Central memory CD4-positive, alpha-beta T cell (primary cell): Measurements from ENCODE around the gene VPS33B.

Experiments used
- DNase-seq: peaks from one replicate; pipeline ENCODE4 v3.0.0; 2022

VPS33B gene

DNA sequence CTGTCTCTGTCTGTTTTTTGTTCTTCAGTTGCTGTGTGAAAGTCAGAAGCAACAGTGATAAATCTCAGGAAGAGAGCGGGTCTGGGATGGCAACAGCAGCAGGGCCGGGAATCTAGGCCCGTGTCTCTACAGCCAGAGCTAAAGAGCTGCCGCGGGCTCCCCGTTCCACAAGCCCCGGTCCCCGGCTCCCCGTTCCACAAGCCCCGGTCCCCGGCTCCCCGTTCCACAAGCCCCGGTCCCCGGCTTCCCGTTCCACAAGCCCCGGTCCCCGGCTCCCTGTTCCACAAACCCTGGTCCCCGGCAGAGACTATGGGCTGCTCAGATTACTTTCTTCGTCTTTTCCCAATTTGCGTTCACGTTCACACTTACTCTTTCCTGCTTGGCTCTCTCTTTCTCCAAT, 48.2 kb downstream of the VPS33B start:
- no peak for DNase-seq

DNA sequence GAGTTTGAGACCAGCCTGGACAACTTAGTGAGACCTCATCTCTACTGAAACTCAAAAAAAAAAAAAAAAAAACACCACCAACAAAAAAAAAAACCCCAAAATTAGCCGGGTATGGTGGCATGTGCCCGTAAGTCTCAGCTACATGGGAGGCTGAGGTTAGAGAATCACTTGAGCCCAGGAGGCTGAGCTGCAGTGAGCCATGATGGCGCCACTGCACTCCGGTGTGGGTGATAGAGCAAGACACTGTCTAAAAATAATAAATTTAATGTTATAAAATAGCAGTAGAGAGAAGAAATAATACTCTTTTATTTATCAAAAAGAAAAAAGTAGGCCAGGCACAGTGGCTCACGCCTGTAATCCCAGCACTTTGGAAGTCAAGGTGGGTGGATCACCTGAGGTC, 50.3 kb downstream of the VPS33B start:
- DNase-seq = no peak

DNA sequence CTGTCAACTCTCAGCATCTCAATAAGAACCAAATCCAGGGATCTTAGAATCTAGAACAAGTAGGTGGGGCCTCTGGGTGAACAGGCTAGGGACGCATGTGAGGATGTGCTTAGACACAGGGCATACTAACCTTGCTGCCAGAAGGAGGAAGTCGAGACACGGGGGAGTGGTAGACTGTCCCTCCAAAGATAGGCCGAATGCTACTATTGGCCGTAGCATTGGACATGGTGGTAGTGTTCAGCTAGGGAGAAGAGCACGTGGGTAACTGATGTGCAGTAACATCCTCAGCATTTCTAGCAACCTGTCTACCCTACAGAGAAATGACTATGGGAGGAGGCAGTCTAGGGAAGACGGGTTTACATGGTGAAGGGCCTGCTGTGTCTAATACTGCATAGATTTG, 52.1 kb downstream of the VPS33B start:
- no peak for DNase-seq

DNA sequence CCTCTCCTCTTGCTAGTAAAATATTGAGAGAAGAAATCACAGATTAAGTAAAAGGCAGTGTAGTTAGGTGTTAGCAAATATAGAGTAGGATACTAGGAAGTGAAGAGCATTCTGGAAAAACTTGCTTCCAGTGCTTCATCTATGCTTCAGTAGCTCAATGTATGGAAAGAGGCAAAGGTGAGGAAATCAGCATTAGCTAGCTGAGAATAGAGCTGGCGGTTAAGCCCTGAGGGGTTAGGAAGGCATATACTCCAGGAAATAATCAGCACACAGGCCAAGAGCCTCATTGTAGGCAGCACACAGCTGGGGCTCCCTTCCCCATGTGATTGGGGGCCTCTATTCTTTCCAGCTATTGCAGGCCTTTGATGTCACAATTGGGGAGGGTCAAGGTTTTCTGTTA, 54.0 kb downstream of the VPS33B start:
- no peak for DNase-seq

DNA sequence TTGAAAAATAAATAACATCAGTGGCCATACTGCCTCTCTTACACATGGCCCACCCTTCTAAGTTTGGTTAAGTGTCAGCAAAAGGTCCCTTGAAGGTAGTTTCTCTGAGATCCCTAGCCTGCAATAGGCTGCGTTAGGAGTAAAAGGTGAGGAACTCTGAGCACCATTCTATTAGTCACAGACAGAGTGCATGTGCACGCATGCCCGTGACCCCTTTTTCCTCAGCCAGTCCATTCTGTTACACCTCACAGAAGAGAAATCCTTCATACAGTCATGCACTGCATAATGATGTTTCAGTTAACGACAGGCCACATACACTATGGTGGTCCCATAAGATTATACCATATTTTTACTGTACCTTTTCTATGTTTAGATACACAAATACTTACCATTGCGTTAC, 55.2 kb downstream of the VPS33B start:
- DNase-seq = no peak

DNA sequence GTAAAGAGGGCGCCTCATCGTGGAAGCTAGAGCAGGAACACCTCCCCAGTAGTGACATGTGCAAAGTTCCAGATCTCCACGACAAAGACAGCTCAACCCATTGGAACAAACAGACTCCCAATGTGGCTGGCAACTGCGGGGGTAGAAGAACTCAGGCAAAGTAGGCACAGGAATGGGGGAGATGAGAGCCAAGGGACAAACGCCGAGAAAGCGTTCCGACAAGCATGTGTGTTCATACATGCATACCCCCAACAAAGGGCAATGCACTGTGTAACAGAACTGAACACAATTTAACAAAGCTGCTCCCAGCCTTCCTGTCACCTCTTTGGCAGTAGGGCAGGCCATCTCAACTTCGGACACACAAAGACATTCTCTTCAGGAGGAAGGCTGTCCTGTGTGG, 56.1 kb downstream of the VPS33B start:
- DNase-seq = no peak

DNA sequence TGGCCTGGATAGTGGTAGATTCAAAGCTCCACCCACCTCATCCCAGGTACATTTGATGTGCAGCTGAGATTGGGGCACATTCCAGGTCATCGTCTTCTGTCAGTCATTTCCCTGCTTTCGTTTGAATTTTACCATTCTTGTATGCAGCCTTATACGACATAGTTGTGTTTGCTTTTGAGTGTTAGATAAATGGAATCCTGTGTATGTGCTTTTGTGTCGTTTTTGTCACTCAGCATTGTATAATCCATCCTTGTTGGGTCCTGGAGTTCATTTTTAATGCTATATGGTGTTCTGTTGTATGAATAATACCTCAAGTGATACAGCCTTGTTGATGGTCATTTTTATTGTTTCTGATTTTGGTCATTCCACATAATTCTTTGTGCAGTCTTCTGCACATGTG, 60.4 kb downstream of the VPS33B start:
- DNase-seq = no peak

DNA sequence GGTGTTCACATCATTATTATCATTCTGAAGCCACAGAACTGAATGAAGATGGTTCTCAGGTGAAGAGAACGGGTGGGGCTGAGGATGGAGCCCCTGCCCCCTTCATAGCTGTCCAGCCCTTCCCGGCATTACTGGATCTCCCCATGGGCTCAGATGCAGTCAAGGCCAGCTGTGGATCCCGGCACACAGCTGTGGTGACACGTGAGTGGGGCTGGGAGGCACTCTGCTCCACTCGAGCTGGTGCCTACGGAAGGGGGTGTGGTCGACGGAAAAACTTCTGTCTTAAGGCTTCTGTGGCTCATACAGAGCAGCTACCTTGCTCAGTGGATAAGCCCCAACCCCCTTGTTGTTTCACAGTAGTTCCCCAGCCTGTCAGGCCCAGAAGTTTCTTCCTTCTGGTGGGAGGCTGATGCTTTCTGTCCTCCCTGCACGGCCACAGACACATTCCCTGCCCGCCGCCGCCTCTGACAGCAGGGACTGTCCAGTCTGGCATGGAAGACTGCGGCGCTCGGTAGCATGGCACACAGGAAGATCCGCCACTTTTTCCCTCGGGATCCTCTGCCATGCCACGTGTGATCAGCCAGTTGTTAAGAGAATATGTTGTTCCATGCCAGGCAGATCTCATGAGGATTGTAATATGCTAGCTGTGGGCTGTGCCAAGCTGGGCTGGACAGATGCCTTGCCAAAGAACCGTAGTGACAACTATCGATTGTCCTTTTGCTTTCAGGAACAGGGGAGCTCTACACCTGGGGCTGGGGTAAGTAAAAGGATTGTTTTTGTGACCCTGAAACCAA, 61.9 kb downstream of the VPS33B start:
- DNase-seq = no peak

DNA sequence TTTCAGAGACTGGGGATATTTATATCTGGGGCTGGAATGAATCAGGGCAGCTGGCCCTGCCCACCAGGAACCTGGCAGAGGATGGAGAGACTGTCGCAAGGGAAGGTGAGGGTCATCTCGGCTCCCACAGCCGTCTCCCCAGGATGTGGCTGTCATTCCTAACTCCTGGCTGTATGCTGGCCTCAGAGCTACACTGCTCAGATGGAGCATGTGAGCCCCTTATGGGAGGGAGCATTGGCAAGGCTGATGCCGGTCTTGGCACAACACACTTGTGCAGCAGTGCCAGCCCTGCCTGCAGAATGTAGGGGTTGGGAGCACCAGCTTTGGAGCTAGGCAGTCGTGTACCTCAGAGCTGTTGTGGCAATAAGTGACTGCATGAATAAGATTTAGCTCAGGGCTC, 62.5 kb downstream of the VPS33B start:
- no peak for DNase-seq

DNA sequence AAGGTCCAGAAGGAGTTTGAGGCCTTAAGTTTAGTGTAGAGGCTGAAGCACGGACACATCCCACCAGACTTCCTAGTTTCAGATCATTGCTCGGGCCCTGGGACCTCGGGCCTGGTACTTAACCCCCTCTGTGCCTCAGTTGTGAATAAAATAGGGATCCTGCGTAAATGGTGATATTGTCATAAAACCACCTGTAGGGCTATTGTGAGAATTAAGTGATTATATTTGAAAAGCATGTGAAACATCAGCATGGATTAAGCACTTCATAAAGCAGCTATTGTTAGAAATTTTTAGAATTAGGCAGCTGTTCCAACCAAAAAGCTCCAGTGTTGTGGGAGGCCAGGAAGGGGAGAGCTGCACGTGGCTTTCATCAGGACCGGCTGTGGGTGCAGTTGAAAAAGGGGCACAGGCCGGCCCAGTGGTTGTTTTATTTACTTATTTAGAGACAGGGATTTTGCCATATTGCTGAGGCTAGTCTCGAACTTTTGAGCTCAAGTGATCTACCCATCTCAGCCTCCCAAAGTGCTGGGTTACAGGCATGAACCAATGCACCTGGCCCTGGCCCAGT, 63.3 kb downstream of the VPS33B start:
- DNase-seq = no peak

DNA sequence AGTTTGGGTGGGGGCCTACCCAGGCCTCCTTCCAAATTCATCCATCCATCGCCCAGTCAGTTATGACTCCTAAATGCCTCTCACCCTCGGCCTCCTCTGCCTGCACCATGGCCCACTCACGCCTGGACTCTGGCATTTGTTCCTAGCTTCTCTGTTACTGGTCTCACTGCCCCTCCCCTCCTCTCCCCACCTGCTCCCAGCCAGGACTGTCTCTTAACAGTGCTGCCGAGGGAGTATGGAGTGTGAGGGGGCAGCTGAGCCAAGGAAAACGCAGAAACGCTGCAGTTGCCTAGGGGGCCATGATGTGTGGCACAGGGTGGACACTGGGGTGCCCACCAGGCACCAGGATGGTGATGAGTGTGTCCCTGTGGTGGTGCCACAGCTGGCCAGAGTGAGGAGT, 64.6 kb downstream of the VPS33B start:
- DNase-seq = no peak

DNA sequence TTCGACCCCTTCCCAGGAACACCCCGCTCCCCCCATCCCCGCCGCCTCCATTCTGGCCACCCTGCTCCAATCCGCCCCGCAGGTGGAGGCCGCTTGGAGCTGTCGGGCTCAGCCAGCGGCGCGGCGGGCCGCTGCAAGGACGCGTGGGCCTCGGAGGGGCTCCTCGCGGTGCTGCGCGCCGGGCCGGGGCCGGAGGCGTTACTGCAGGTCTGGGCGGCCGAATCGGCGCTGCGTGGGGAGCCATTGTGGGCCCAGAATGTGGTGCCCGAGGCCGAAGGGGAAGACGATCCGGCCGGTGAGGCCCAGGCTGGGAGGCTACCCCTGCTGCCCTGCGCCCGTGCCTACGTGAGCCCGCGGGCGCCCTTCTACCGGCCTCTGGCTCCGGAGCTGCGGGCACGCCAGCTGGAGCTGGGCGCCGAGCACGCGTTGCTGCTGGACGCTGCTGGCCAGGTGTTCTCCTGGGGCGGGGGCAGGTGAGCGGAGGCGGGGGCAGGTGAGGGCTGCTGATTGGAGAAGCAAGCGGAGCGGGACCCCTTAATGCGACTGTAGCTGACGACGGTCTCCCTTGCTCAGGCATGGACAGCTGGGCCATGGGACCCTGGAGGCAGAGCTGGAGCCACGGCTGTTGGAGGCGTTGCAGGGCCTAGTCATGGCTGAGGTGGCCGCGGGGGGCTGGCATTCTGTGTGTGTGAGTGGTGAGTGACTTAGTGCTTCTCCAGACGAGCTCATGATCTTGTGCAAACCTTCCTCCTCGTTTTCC, 65.2 kb downstream of the VPS33B start:
- DNase-seq = no peak

DNA sequence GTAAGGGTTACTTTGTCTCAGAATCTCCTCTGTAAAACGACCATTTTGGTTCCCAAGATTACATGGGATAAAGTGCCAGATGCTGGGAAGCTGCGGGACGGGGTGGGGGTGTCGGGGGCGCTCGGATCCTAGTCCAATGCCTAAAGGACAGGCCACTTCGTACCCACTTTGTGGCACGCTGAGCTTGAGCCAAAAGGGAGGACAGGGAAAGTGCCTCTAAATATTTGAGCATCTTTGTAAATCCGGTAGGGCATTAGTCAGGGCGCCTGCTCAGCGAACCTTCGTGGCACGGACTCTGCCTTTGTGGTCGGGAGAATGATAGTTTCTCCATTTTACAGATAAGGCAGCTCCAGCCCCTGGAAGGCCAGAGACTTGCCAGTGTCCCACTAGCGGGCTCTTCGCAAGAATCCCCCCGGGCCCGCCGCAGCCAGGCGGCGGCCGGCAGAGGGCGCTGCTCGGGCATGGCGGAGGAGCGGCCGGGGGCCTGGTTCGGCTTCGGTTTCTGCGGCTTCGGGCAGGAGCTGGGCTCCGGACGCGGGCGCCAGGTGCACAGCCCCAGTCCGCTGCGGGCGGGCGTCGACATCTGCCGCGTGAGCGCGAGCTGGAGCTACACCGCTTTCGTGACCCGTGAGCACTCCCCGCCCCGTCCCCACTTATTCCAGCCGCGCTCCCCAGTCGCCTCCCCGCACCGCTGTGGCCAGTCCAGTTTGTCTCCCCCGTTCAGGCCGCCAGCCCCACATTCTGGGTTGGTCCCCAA, 65.9 kb downstream of the VPS33B start:
- DNase-seq = peak; percentile 22

DNA sequence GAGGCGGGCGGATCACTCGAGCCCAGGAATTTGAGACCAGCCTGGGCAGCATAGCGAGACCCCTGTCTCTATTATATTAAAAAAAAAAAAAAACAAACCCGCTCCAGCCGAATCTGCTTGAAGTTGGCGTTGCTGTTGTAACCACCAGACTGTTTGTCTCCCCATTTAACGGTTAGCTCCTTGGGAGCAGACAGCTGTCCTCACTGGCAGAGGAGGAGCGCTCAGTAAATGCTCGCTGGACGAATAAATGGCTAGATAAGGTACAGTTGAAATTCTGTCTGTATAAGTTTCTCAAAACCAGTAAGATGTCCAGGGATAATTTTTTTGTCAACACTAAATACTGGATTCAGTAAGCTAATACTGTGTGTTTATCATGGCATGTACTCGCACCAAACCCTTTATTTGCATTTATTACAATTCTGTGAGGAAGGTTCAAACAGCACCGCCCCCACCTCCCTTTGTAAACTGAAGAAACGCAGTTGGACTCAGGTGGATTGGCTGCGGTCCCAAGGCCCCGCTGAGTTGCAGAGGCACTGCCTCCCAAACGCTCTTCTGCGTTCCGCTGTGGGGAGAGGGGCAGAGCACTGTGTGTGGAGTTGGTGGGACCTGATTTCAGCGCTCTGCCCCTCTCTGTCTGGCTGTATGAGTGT, 66.6 kb downstream of the VPS33B start:
- no peak for DNase-seq

DNA sequence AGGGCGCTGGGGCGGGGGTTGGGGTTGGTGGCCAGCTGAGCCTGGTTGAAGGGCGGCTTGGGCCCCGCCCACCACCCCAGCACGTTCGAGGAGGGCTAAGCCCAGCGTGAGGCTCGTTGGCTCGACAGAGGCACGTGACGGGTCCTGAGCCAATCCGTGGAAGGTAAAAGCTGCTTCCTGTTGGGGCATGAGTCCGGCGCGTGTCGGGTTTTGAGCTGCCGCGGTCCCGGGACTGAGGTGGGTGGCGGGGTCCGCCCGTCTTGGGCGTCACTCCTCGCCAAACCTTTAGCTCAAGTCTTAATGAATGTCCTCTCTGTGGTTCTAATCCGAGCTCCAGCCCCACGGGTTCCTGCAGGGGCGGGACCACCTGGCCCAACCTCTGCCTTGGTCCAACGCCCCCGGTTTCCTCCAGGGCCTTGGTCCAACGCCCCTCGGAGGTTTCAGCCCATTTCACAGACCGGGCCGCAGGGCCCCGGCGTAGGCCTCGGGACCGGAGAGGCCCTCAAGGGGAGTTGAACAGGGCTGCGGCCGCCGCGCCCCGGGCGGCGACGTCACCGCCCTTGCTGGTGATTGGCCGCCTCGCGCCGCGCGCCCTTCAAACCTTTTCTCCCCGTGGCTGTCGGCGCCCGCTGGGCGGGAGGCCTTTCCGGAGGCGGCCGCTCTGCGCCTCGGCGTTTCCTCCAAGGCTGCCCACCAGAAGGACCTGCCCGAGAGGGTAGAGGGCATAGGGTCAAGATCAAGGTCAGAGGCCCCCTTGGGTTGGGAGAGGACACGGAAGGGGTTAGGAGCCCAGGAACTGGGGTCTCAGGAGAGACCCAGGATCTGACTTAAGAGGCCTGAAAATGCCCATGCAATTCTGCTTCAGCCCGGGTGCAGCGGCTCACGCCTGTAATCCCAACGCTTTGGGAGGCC, 67.4 kb downstream of the VPS33B start, which contains the start of gene RCCD1:
TSS of gene RCCD1 (plus strand) at position 173 of the 912 bp plus-strand sequence. CDS start 1,851 bp downstream, outside the sequence.
- DNase-seq = peak; percentile 84

DNA sequence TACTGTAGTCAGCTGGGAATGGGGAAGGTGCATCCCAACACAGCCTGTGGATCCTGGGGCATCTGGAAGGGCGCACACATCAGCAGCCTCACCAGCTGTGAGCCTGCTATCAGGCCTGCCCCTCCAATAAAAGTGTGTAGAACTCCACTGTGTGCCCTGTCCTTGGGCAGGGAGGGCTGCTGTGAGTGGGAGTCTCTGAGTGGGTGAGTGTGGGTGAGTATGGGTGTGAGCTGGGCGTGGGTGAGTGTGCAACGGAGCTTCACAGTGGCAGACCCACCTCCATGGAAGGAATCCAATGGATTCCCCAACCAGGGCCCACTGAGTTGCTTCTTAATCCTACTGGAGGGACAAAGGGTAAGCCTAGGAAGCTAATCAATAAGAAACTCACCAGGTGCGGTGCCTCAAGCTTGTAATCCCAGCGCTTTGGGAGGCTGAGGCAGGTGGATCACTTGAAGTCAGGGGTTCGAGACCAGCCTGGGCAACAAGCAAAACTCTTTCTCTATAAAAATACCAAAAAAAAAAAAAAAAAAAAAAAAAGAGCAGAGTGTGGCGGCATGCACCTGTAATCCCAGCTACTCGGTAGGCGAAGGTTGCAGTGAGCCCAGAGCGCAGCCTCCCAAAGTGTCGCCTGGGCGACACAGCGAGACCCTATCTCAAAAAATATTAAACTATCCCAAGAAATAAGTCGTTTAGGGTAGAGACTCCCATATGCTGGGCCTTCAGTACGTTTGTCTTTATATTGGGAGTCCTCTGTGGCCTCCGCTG, 68.3 kb downstream of the VPS33B start:
- DNase-seq = no peak

DNA sequence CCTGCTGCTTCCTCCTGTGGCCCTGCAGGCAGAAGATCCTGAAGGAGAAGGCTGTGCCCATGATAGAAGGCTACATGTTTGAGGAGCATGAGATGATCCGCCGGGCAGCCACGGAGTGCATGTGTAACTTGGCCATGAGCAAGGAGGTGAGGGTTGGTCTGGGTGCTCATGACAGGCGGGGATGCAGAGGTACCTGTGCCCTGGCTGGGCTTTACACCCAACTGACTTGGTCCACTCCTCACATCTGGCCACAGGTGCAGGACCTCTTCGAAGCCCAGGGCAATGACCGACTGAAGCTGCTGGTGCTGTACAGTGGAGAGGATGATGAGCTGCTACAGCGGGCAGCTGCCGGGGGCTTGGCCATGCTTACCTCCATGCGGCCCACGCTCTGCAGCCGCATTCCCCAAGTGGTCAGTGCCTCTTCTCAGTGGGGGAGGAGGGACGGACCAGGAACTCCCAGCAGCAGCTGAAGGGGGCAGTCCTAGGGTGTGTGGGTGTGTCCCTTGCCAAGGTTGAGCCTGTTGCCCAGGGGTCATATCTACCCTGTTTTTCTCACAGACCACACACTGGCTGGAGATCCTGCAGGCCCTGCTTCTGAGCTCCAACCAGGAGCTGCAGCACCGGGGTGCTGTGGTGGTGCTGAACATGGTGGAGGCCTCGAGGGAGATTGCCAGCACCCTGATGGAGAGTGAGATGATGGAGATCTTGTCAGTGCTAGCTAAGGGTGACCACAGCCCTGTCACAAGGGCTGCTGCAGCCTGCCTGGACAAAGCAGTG, 69.3 kb downstream of the VPS33B start:
- DNase-seq = no peak

DNA sequence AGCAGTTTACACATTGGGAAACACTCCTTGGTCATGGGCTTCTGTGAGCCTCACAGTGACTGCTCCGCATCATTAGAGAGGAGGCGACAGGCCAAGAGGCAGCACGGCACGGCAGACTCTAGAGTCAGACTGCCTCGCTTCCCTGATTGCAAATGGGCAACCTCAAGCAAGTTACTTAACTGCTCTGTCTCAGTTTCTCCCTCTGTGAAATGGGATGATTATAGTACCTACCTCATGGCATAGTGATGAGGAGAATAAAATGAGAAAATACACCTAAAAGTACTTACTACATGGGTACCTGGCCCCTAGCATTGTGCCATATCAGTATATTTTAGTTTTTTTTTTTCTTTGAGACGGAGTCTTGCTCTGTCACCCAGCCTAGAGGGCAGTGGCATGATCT, 71.7 kb downstream of the VPS33B start:
- no peak for DNase-seq

DNA sequence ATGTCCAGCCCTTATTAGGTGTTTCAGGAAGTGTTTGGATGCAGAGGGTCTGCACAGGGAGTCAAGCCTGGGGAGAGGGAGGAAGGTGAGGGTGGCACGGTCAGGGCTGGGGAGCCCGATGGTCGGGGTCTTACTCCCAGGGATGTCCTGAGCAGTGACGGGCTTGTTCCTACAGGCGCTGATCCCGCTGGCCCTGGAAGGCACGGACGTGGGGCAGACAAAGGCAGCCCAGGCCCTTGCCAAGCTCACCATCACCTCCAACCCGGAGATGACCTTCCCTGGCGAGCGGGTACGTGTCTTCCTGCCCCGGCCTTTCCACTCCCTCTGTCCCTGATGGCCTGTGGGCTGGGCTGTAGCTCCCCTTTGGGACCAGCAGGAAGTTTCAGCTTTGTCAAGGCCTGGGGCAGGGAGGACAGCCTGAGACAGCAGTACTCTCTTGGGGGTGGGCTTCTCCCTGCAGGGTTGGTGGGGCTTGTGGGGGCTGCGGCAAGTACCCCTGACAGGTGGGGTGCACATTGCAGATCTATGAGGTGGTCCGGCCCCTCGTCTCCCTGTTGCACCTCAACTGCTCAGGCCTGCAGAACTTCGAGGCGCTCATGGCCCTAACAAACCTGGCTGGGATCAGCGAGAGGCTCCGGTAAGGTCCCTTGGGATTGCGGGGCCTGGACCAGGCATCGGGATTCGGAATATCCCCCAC, 72.3 kb downstream of the VPS33B start:
- DNase-seq = no peak
